HG02763 (cell line): ENCODE measurements around the gene CD320.

Experiments
- ATAC-seq: cut with Tn5 transposase; IDR thresholded peaks from one replicate; pipeline ENCODE4 v1.9.1; 2021; ENCODE audit warnings: mild to moderate bottlenecking, moderate library complexity; ENCODE audit not compliant: unreplicated experiment

Gene CD320

DNA sequence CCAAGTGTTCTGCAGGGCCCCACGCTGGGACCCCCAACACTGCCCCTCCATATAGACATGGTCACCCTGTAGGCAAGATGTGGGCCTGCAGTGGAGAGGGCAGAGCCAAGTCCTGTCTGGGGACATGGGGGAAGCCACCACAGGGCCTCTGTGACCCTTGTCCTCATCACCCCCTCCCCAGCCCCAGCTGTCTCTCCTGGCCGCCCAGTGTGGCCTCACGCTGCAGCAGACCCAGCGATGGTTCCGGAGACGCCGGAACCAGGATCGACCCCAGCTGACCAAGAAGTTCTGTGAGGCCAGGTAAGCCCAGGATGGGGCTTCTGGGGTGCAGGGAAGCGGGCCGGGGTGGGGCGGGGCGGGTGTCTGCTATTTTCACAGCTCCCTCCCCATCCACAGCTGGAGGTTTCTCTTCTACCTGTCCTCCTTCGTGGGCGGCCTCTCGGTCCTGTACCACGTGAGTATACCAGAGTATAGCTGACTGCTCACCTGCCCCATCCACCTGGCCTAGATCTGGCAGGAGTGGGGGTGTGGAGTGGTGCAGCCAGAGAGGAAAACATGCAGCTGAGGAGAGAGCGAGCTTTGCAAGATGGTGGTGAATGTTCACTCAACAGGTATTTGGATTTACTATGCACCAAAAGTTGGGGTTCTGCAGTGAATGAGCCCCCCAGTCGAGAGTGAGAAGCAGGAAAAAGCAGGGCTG lies 52.6 kb downstream of the CD320 start:
- ATAC-seq: no peak

DNA sequence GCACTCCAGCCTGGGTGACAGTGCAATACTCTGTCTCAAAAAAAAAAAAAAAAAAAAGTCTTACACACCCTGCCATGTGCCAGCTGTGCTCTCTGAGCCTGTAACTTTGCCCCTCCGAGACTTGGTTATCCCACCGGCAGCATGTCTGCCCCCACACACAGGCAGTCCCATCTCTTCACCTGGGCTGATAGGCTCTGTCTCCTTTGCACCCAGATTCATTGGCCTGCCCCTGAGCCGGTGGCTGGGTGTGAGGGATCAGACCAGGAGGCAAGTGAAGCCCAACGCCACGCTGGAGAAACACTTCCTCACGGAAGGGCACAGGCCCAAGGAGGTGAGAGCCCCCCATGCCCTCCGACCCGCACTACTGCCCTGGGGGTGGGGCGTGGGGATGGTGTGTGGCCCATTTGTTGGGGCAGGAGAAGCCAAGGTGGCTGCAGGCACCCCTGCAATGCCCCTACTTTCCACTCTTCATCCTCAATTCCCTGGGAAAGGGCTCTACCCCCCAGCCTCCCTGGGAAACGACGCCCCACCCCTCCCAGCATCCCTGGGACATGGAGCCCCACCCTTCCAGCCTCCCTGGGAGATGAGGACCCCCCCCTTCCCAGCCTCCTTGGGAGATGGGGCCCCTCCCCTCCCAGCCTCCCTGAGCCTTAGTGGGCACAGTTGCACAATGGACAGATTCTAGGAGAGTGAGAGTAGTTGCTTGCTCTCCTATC lies 53.7 kb downstream of the CD320 start:
- no peak for ATAC-seq

DNA sequence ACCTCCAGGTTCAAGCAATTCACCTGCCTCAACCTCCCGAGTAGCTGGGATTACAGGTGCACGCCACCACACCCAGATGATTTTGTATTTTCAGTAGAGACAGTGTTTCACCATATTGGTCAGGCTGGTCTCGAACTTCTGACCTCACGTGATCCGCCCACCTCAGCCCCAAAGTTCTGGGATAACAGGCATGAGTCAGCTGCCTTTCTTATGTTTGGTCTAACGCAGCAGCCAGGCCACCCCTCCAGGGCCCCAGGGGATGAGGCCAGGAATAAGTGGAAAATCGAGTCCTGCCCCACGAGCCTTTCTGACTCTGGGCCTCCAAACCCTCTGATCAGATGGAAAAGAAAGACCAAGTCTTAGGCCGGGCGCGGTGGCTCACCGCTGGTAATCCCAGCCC lies 54.5 kb downstream of the CD320 start:
- ATAC-seq: no peak

DNA sequence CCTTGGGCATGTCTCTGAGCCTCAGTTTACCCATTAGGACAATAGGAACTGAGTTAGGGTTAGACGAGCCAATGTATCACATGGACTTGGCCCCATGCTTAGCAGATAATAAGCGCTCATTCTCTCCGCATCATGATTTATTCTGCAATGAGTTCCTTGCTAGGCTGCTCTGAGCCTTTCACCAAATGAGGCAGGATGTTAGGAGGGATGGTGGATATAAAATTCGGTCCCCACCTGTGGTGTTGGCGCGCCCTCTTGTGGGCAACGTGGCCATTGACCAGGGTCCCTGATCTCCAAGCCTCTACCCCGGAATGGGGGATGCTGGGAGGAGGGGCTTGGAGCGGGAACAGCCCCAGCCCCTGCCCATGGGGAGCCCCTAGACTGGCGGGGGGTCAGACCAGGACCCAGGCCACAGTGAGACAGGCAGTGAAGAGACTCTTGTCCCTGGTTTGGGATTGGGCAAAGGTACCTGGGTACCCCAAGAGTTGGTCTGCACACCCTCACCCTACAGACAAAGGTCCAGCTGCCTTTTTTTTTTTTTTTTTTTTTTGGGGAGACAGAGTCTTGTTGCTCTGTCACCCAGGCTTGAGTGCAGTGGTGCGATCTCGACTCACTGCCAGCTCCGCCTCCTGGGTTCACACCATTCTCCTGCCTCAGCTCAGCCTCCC lies 55.1 kb downstream of the CD320 start:
- no peak for ATAC-seq
